PC-9 (cell line): ENCODE results near the gene LAX1.

Experiments used
- CTCF ChIP-seq: fragments of 200-600 bp; sonication (generic); conservative IDR thresholded peaks from 2 replicates; pipeline ENCODE4 v1.6.1; 2017; ENCODE audit warnings: mixed run types, antibody characterized with exemption, mild to moderate bottlenecking, moderate library complexity
- EZH2 ChIP-seq: fragments of 200-600 bp; sonication (generic); IDR thresholded peaks from 2 replicates; pipeline ENCODE4 v1.8.0; 2017; ENCODE audit warnings: antibody characterized with exemption, low read depth

- no peak for TF ChIP-seq CTCF
- no peak for TF ChIP-seq EZH2
Observed at GRCh38 chr1:203764105-203765028, 616 bp upstream of the LAX1 start.
